PC-9 (cell line): ENCODE measurements around the gene CADPS2.

ENCODE experiments used
- CTCF ChIP-seq: fragments of 200-600 bp; sonication (generic); conservative IDR thresholded peaks from 2 replicates; pipeline ENCODE4 v1.6.1; 2017; ENCODE audit warnings: mixed run types, antibody characterized with exemption, mild to moderate bottlenecking, moderate library complexity
- EZH2 ChIP-seq: fragments of 200-600 bp; sonication (generic); IDR thresholded peaks from 2 replicates; pipeline ENCODE4 v1.8.0; 2017; ENCODE audit warnings: antibody characterized with exemption, low read depth

GRCh38 chr7:122726881-122727280 lies 159.4 kb downstream of the CADPS2 start:
- TF ChIP-seq CTCF (no peak), EZH2 (no peak)
